Cardiac muscle cell (in vitro differentiated cells and primary cell): ENCODE results near the gene IL12B. TPM values are rescaled to one million over a fixed set of nuclear protein-coding genes. Genes with fewer than 3 reads are reported as not detected.
"Not testable (repeated sequence)": the region's sequence is repeated elsewhere in the genome, so short reads cannot be mapped to it uniquely, and the experiment has no call there.

Source experiments
- DNase-seq, 2 donors: peaks; one replicate each; pipeline versions ENCODE4 v3.0.0 to v3.0.0-alpha.2; 2010 to 2017; ENCODE audit warnings: low read depth in 1 of 2, low spot score in 1 of 2
- H3K27ac ChIP-seq: fragments of 200-600 bp; sonication (generic); 2 replicates; pipeline ENCODE4 v1.5.1; 2016
- H3K27me3 ChIP-seq: fragments of 200-600 bp; sonication (generic); 2 replicates; pipeline ENCODE4 v1.6.0; 2016; ENCODE audit warnings: control low read depth
- H3K36me3 ChIP-seq: fragments of 200-600 bp; sonication (generic); 2 replicates; pipeline ENCODE4 v1.5.1; 2016; ENCODE audit warnings: control low read depth
- H3K4me1 ChIP-seq: fragments of 200-600 bp; sonication (generic); 2 replicates; pipeline ENCODE4 v1.8.1; 2017; ENCODE audit warnings: low read depth, mild to moderate bottlenecking, mixed run types
- H3K4me3 ChIP-seq: fragments of 200-600 bp; sonication (generic); 2 replicates; pipeline ENCODE4 v1.5.1; 2016; ENCODE audit warnings: mild to moderate bottlenecking
- H3K9me3 ChIP-seq: fragments of 200-600 bp; sonication (generic); 2 replicates; pipeline ENCODE4 v1.5.1; 2017; ENCODE audit warnings: low read depth, mild to moderate bottlenecking, control low read depth
- CTCF ChIP-seq: IDR thresholded peaks from 2 replicates; pipeline ENCODE4 v1.5.1; 2012; ENCODE audit warnings: low read depth, mild to moderate bottlenecking, low read length
- polyA plus RNA-seq: library from polyadenylated mRNA; unstranded; fragments of >200 nt; fragmentation: Nextera tagmentation; extraction: Ambion mirVana; gene quantifications from 2 replicates; pipeline ENCODE4 v1.2.1, GENCODE V29; 2016
- total RNA-seq: library from RNA; depleted of rRNA; stranded (reverse); fragments of >200 nt; gene quantifications from 2 replicates; pipeline ENCODE4 v1.2.3, GENCODE V29; 2016

Gene IL12B
- total and polyA plus RNA-seq, 2 experiments from 2014 or later = not detected

- Histone ChIP-seq H3K27ac (no peak overlapping the region), H3K27me3 (no peaks in the 10 kb centered on the region), H3K4me1 (no peaks in the 10 kb centered on the region), H3K9me3 (no peaks in the 10 kb centered on the region), H3K36me3 (peaks cover 42% of the 10 kb centered on the region), H3K4me3 (no peak overlapping the region)
- no peak for DNase-seq
- no peak for TF ChIP-seq CTCF
These were observed 60.6 kb downstream of the IL12B start for GRCh38 chr5:159269723-159270122.

GRCh38 chr5:159266764-159267163 is 63.5 kb downstream of the IL12B start:
- H3K36me3 ChIP-seq = peaks cover 25% of the 10 kb centered on the region
- not testable (repeated sequence) for H3K4me3 ChIP-seq, DNase-seq, H3K9me3 ChIP-seq, H3K27me3 ChIP-seq, H3K27ac ChIP-seq, H3K4me1 ChIP-seq

Other genes starting within 250 kb of the IL12B start
- 0.06 and 0.46 TPM in 2 replicates for gene EBF1, start 230.6 kb downstream of the IL12B start, total RNA-seq
- gene EBF1, start 230.6 kb downstream of the IL12B start, polyA plus RNA-seq = 0.46 TPM in 1 of 2 replicates, not detected in the other
- 38.7 and 46.9 TPM in 2 replicates for gene RNF145, start 120.9 kb downstream of the IL12B start, total RNA-seq
- 12.7 and 17.1 TPM in 2 replicates for gene RNF145, start 120.9 kb downstream of the IL12B start, polyA plus RNA-seq
- 10.8 and 12.2 TPM in 2 replicates for gene UBLCP1, start 67.2 kb downstream of the IL12B start, total RNA-seq
- 30.5 and 31.0 TPM in 2 replicates for gene UBLCP1, start 67.2 kb downstream of the IL12B start, polyA plus RNA-seq